Activated B cell treated with CpG ODN at 0.5 μM for 24 hours (primary cell): ENCODE data around the gene FNTB. TPM values are rescaled to one million over a fixed set of nuclear protein-coding genes. Genes with fewer than 3 reads are reported as not detected.

Experiments used
- ATAC-seq: fragments of 200-7000 bp; cut with Tn5 transposase; one replicate; pipeline ENCODE4 v1.10.0; 2021; ENCODE audit warnings: low read depth, mild to moderate bottlenecking, moderate library complexity
- CTCF ChIA-PET: fragments of 350-600 bp; sonication (Branson Sonifier 250); formaldehyde crosslinking; loops from one replicate; lab custom pipeline; 2021; ENCODE audit warnings: antibody characterized with exemption; lab: Charles Lee
- POLR2A ChIA-PET: fragments of 350-600 bp; sonication (Branson Sonifier 250); formaldehyde crosslinking; loops from one replicate; lab custom pipeline; 2021; ENCODE audit warnings: antibody characterized with exemption; lab: Charles Lee
- DNase-seq: peaks from one replicate; pipeline ENCODE4 v3.0.0; 2022
- H3K27ac Mint-ChIP-seq: one replicate; pipeline ENCODE4 v1.8.0; 2020; ENCODE audit warnings: mixed read lengths
- H3K27me3 Mint-ChIP-seq: one replicate; pipeline ENCODE4 v1.8.0; 2021; ENCODE audit warnings: mixed read lengths
- H3K36me3 Mint-ChIP-seq: one replicate; pipeline ENCODE4 v1.8.0; 2021; ENCODE audit warnings: low read depth, mixed read lengths
- H3K4me1 Mint-ChIP-seq: one replicate; pipeline ENCODE4 v1.8.0; 2021; ENCODE audit warnings: mixed read lengths
- H3K4me3 Mint-ChIP-seq: one replicate; pipeline ENCODE4 v1.8.0; 2020; ENCODE audit warnings: mild to moderate bottlenecking, mixed read lengths
- H3K9me3 Mint-ChIP-seq: one replicate; pipeline ENCODE4 v1.8.0; 2020; ENCODE audit warnings: mixed read lengths
- CTCF ChIP-seq: fragments of 200-600 bp; IDR thresholded peaks from one replicate; pipeline ENCODE4 v1.8.0; 2022; ENCODE audit warnings: antibody characterized with exemption, mild to moderate bottlenecking
- intact Hi-C: fragments of 100-400 bp; cut with micrococcal nuclease; formaldehyde crosslinking; loops from one replicate; pipeline ENCODE4 v1.15.1; 2024
- total RNA-seq: library from RNA; stranded (reverse); gene quantifications from 2 replicates; pipeline ENCODE4 v1.2.3, GENCODE V29; 2022

The FNTB gene
- total RNA-seq, 1 donor from 2014 or later: 10.5 TPM

- H3K9me3 Mint-ChIP-seq: no peaks in the 10 kb centered on the region
- CTCF ChIA-PET: interaction anchor here (0.7 to 2.1 kb wide), 3 partner anchors 56 to 116 kb away, joined by 3 to 8 read pairs (median 5); partner anchors contain the start of gene FNTB
These were observed 115.9 kb downstream of the FNTB start, which contains the start of gene MAX for GRCh38 chr14:65102441-65103149. Gene MAX, minus strand, starts transcription at chr14:65102517. Its CDS starts 178 bp downstream, at chr14:65102339.

GRCh38 chr14:65103150-65103760 lies 116.6 kb downstream of the FNTB start:
- peak overlapping the region; percentile 89 for H3K4me3 Mint-ChIP-seq

More at GRCh38 chr14:65102441-65103149, 115.9 kb downstream of the FNTB start, which contains the start of gene MAX:
- Mint-ChIP-seq H3K27ac (peak within 1 kb of the TSS; percentile 95), H3K27me3 (no peaks in the 10 kb centered on the region), H3K4me3 (peak within 1 kb of the TSS; percentile 89), H3K4me1 (peaks cover 42% of the 10 kb centered on the region), H3K36me3 (peaks cover 13% of the 10 kb centered on the region)
- intact Hi-C loops: loop anchor here (1.0 to 5.0 kb wide), 10 partner anchors 28 to 1460 kb away; partner anchors contain the start of genes CHURC1, FUT8 and WDR89
- no peak for TF ChIP-seq CTCF
- peak; percentile 86 for ATAC-seq
- DNase-seq: peak; percentile 92
- POLR2A ChIA-PET: interaction anchor here (0.6 to 1.7 kb wide), 16 partner anchors 9 to 1152 kb away, joined by 3 to 22 read pairs (median 4); partner anchors contain the start of genes FNTB and FUT8

GRCh38 chr14:65104791-65105190 lies 118.1 kb downstream of the FNTB start:
- no peak for ATAC-seq
- no peak overlapping the region for H3K4me3 Mint-ChIP-seq
- POLR2A ChIA-PET: no interaction called here

More at GRCh38 chr14:65103150-65103760, 116.6 kb downstream of the FNTB start:
- Mint-ChIP-seq H3K9me3 (no peaks in the 10 kb centered on the region), H3K27me3 (no peaks in the 10 kb centered on the region), H3K27ac (peak overlapping the region; percentile 70), H3K36me3 (peaks cover 13% of the 10 kb centered on the region), H3K4me1 (peaks cover 36% of the 10 kb centered on the region)
- no peak for DNase-seq
- no peak for TF ChIP-seq CTCF
- intact Hi-C loops: loop anchor here (1.0 to 5.0 kb wide), 6 partner anchors 28 to 1461 kb away; partner anchors contain the start of genes CHURC1, FUT8 and WDR89
- ChIA-PET POLR2A (interaction anchor here (0.7 to 1.7 kb wide), 3 partner anchors 104 to 309 kb away, joined by 5 to 22 read pairs (median 7); partner anchors contain the start of gene FUT8), CTCF (interaction anchor here (0.7 to 2.1 kb wide), 3 partner anchors 55 to 116 kb away, joined by 3 to 8 read pairs (median 5); partner anchors contain the start of gene FNTB)
- no peak for ATAC-seq

GRCh38 chr14:65106316-65106715 lies 119.6 kb downstream of the FNTB start:
- intact Hi-C loops: no loop called here
- no peak for DNase-seq
- Mint-ChIP-seq H3K27ac (no peak overlapping the region), H3K9me3 (no peaks in the 10 kb centered on the region), H3K27me3 (no peaks in the 10 kb centered on the region), H3K36me3 (peaks cover 3% of the 10 kb centered on the region), H3K4me1 (peaks cover 10% of the 10 kb centered on the region), H3K4me3 (no peak overlapping the region)
- TF ChIP-seq CTCF: no peak
- ChIA-PET CTCF (no interaction called here), POLR2A (no interaction called here)
- ATAC-seq: no peak

More at GRCh38 chr14:65104791-65105190, 118.1 kb downstream of the FNTB start:
- no peak for TF ChIP-seq CTCF
- intact Hi-C loops: loop anchor here (5.0 kb wide), 2 partner anchors 183 to 1462 kb away; partner anchors contain the start of gene WDR89
- Mint-ChIP-seq H3K9me3 (no peaks in the 10 kb centered on the region), H3K27ac (no peak overlapping the region), H3K36me3 (peaks cover 8% of the 10 kb centered on the region), H3K4me1 (peaks cover 25% of the 10 kb centered on the region), H3K27me3 (no peaks in the 10 kb centered on the region)
- CTCF ChIA-PET: no interaction called here
- no peak for DNase-seq
